Measurements from ENCODE around the gene ZNHIT6. TPM values are rescaled to one million over a fixed set of nuclear protein-coding genes. Genes with fewer than 3 reads are reported as not detected.
"Not testable (repeated sequence)": the region's sequence is repeated elsewhere in the genome, so short reads cannot be mapped to it uniquely, and the experiment has no call there.

Gene ZNHIT6
- polyA plus RNA-seq: 23.2 TPM
- long read RNA-seq, donor 1, partial matches to known transcripts: 0 of 2 reads
- long read RNA-seq, donor 1, other reads (novel, unspliced or antisense): 0 of 2 reads
- long read RNA-seq, donor 2, partial matches to known transcripts: 0 of 9 reads
- long read RNA-seq, donor 2, other reads (novel, unspliced or antisense): 5 of 9 reads
- long read RNA-seq, donor 3: 0 reads
- long read RNA-seq, donor 4: 0 reads
- long read RNA-seq, donor 5, partial matches to known transcripts: 0 of 3 reads
- long read RNA-seq, donor 5, other reads (novel, unspliced or antisense): 0 of 3 reads
- long read RNA-seq, donor 6, transcript ZNHIT6-201 (10 exons, 2,797 nt): major isoform, 5 of 31 reads
- long read RNA-seq, donor 6, partial matches to known transcripts: 26 of 31 reads
- long read RNA-seq, donor 6, other reads (novel, unspliced or antisense): 0 of 31 reads
- long read RNA-seq, donor 7, partial matches to known transcripts: 8 of 9 reads
- long read RNA-seq, donor 7, other reads (novel, unspliced or antisense): 0 of 9 reads
- long read RNA-seq, donor 8, partial matches to known transcripts: 0 of 2 reads
- long read RNA-seq, donor 8, other reads (novel, unspliced or antisense): 0 of 2 reads
- long read RNA-seq, donor 9, transcript ZNHIT6-201 (10 exons, 2,797 nt): major isoform, 8 of 8 reads
- long read RNA-seq, donor 9, partial matches to known transcripts: 0 of 8 reads
- long read RNA-seq, donor 9, other reads (novel, unspliced or antisense): 0 of 8 reads
- long read RNA-seq, donor 10, partial matches to known transcripts: 26 of 28 reads
- long read RNA-seq, donor 10, other reads (novel, unspliced or antisense): 0 of 28 reads
- long read RNA-seq, donor 11, partial matches to known transcripts: 0 of 3 reads
- long read RNA-seq, donor 11, other reads (novel, unspliced or antisense): 0 of 3 reads

- peaks cover 7% of the 10 kb centered on the region for H3K36me3 ChIP-seq (ENCODE audit: control insufficient read depth, insufficient read depth, low read length)
- peak; percentile 96 to 98 for DNase-seq
- H3K27me3 ChIP-seq (ENCODE audit: control insufficient read depth, insufficient read depth, low read length): no peaks in the 10 kb centered on the region
- WGBS (ENCODE audit: insufficient coverage, low lambda C conversion rate): 0% methylated on average over 6 of the region's 35 CpGs
- H3K27ac ChIP-seq (ENCODE audit: low read length): peak within 1 kb of the TSS; percentile 94
- H3K4me3 ChIP-seq (ENCODE audit: low read length): peak within 1 kb of the TSS; percentile 86
- H3K4me1 ChIP-seq (ENCODE audit: control insufficient read depth, insufficient read depth, low read length): peaks cover 7% of the 10 kb centered on the region
- H3K9me3 ChIP-seq (ENCODE audit: control insufficient read depth, low read depth, low read length): no peaks in the 10 kb centered on the region
Observed at GRCh38 chr1:85707990-85708828, at the start of gene ZNHIT6. Gene ZNHIT6, minus strand, starts transcription at chr1:85708433. Its CDS starts 149 bp downstream, at chr1:85708284.

GRCh38 chr1:85756864-85757263, 48.6 kb upstream of the ZNHIT6 start:
- no peaks in the 10 kb centered on the region for H3K9me3 ChIP-seq (ENCODE audit: control insufficient read depth, low read depth, low read length)
- H3K4me1 ChIP-seq (ENCODE audit: control insufficient read depth, insufficient read depth, low read length): no peaks in the 10 kb centered on the region
- H3K27me3 ChIP-seq (ENCODE audit: control insufficient read depth, insufficient read depth, low read length): no peaks in the 10 kb centered on the region
- DNase-seq: no peak
- no peaks in the 10 kb centered on the region for H3K36me3 ChIP-seq (ENCODE audit: control insufficient read depth, insufficient read depth, low read length)
- no peak overlapping the region for H3K4me3 ChIP-seq (ENCODE audit: low read length)
- WGBS (ENCODE audit: insufficient coverage, low lambda C conversion rate): 94% methylated on average over 3 of the region's 5 CpGs
- no peak overlapping the region for H3K27ac ChIP-seq (ENCODE audit: low read length)

GRCh38 chr1:85748120-85748519, 39.9 kb upstream of the ZNHIT6 start:
- Histone ChIP-seq H3K27ac (ENCODE audit: low read length) (no peak overlapping the region), H3K36me3 (ENCODE audit: control insufficient read depth, insufficient read depth, low read length) (no peaks in the 10 kb centered on the region), H3K4me3 (ENCODE audit: low read length) (no peak overlapping the region), H3K9me3 (ENCODE audit: control insufficient read depth, low read depth, low read length) (no peaks in the 10 kb centered on the region), H3K27me3 (ENCODE audit: control insufficient read depth, insufficient read depth, low read length) (no peaks in the 10 kb centered on the region), H3K4me1 (ENCODE audit: control insufficient read depth, insufficient read depth, low read length) (no peaks in the 10 kb centered on the region)
- WGBS (ENCODE audit: insufficient coverage, low lambda C conversion rate): 75% methylated on average over 1 of the region's 1 CpG
- no peak for DNase-seq

- no peaks in the 10 kb centered on the region for H3K9me3 ChIP-seq (ENCODE audit: control insufficient read depth, low read depth, low read length)
- H3K27ac ChIP-seq (ENCODE audit: low read length): no peak overlapping the region
- no peak for DNase-seq
- H3K4me3 ChIP-seq (ENCODE audit: low read length): no peak overlapping the region
- no CpG with 5 or more reads among the region's 3 CpGs for WGBS (ENCODE audit: insufficient coverage, low lambda C conversion rate)
- H3K4me1 ChIP-seq (ENCODE audit: control insufficient read depth, insufficient read depth, low read length): no peaks in the 10 kb centered on the region
- no peaks in the 10 kb centered on the region for H3K27me3 ChIP-seq (ENCODE audit: control insufficient read depth, insufficient read depth, low read length)
- H3K36me3 ChIP-seq (ENCODE audit: control insufficient read depth, insufficient read depth, low read length): no peaks in the 10 kb centered on the region
Observed at GRCh38 chr1:85746777-85747176, 38.5 kb upstream of the ZNHIT6 start.

GRCh38 chr1:85743814-85744213, 35.6 kb upstream of the ZNHIT6 start:
- no peak overlapping the region for H3K4me3 ChIP-seq (ENCODE audit: low read length)
- no peaks in the 10 kb centered on the region for H3K4me1 ChIP-seq (ENCODE audit: control insufficient read depth, insufficient read depth, low read length)
- no peak for DNase-seq
- H3K9me3 ChIP-seq (ENCODE audit: control insufficient read depth, low read depth, low read length): no peaks in the 10 kb centered on the region
- no peaks in the 10 kb centered on the region for H3K36me3 ChIP-seq (ENCODE audit: control insufficient read depth, insufficient read depth, low read length)
- no CpG with 5 or more reads among the region's 3 CpGs for WGBS (ENCODE audit: insufficient coverage, low lambda C conversion rate)
- H3K27me3 ChIP-seq (ENCODE audit: control insufficient read depth, insufficient read depth, low read length): no peaks in the 10 kb centered on the region
- no peak overlapping the region for H3K27ac ChIP-seq (ENCODE audit: low read length)

- no peaks in the 10 kb centered on the region for H3K27me3 ChIP-seq (ENCODE audit: control insufficient read depth, insufficient read depth, low read length)
- WGBS (ENCODE audit: insufficient coverage, low lambda C conversion rate): no CpG with 5 or more reads among the region's 1 CpG
- DNase-seq: peak; percentile 2 to 55
- H3K27ac ChIP-seq (ENCODE audit: low read length): no peak overlapping the region
- no peaks in the 10 kb centered on the region for H3K36me3 ChIP-seq (ENCODE audit: control insufficient read depth, insufficient read depth, low read length)
- no peak overlapping the region for H3K4me3 ChIP-seq (ENCODE audit: low read length)
- no peaks in the 10 kb centered on the region for H3K9me3 ChIP-seq (ENCODE audit: control insufficient read depth, low read depth, low read length)
- no peaks in the 10 kb centered on the region for H3K4me1 ChIP-seq (ENCODE audit: control insufficient read depth, insufficient read depth, low read length)
Observed at GRCh38 chr1:85734931-85735330, 26.7 kb upstream of the ZNHIT6 start.

- no peaks in the 10 kb centered on the region for H3K27me3 ChIP-seq (ENCODE audit: control insufficient read depth, insufficient read depth, low read length)
- H3K27ac ChIP-seq (ENCODE audit: low read length): no peak overlapping the region
- no peaks in the 10 kb centered on the region for H3K36me3 ChIP-seq (ENCODE audit: control insufficient read depth, insufficient read depth, low read length)
- H3K4me3 ChIP-seq (ENCODE audit: low read length): no peak overlapping the region
- WGBS (ENCODE audit: insufficient coverage, low lambda C conversion rate): no CpG with 5 or more reads among the region's 7 CpGs
- DNase-seq: no peak
- peaks cover 10% of the 10 kb centered on the region for H3K9me3 ChIP-seq (ENCODE audit: control insufficient read depth, low read depth, low read length)
- no peaks in the 10 kb centered on the region for H3K4me1 ChIP-seq (ENCODE audit: control insufficient read depth, insufficient read depth, low read length)
Observed at GRCh38 chr1:85718678-85719340, 10.6 kb upstream of the ZNHIT6 start.

- 100% methylated on average over 2 of the region's 14 CpGs for WGBS (ENCODE audit: insufficient coverage, low lambda C conversion rate)
- not testable (repeated sequence) for H3K4me3 ChIP-seq (ENCODE audit: low read length); H3K27me3 ChIP-seq (ENCODE audit: control insufficient read depth, insufficient read depth, low read length); H3K36me3 ChIP-seq (ENCODE audit: control insufficient read depth, insufficient read depth, low read length); H3K4me1 ChIP-seq (ENCODE audit: control insufficient read depth, insufficient read depth, low read length); H3K9me3 ChIP-seq (ENCODE audit: control insufficient read depth, low read depth, low read length); H3K27ac ChIP-seq (ENCODE audit: low read length); DNase-seq
Observed at GRCh38 chr1:85714418-85715114, 6.3 kb upstream of the ZNHIT6 start.

GRCh38 chr1:85708829-85709227, 595 bp upstream of the ZNHIT6 start:
- Histone ChIP-seq H3K9me3 (ENCODE audit: control insufficient read depth, low read depth, low read length) (peaks cover 2% of the 10 kb centered on the region), H3K4me3 (ENCODE audit: low read length) (peak overlapping the region; percentile 86), H3K4me1 (ENCODE audit: control insufficient read depth, insufficient read depth, low read length) (peaks cover 7% of the 10 kb centered on the region), H3K36me3 (ENCODE audit: control insufficient read depth, insufficient read depth, low read length) (peaks cover 7% of the 10 kb centered on the region), H3K27me3 (ENCODE audit: control insufficient read depth, insufficient read depth, low read length) (no peaks in the 10 kb centered on the region), H3K27ac (ENCODE audit: low read length) (peak overlapping the region; percentile 94)
- DNase-seq: peak; percentile 78 to 95
- WGBS (ENCODE audit: insufficient coverage, low lambda C conversion rate): no CpG with 5 or more reads among the region's 6 CpGs
